HUDEP-2 (cell line): ENCODE data around the gene HOMEZ.
"Not testable (repeated sequence)": the region's sequence is repeated elsewhere in the genome, so short reads cannot be mapped to it uniquely, and the experiment has no call there.

Experiments
- DNase-seq, 76 experiments: peaks; one replicate each; lab custom pipeline; 2025; ENCODE audit not compliant: unreplicated experiment in 76 of 76; lab: John Stamatoyannopoulos, UW

Gene HOMEZ

DNA sequence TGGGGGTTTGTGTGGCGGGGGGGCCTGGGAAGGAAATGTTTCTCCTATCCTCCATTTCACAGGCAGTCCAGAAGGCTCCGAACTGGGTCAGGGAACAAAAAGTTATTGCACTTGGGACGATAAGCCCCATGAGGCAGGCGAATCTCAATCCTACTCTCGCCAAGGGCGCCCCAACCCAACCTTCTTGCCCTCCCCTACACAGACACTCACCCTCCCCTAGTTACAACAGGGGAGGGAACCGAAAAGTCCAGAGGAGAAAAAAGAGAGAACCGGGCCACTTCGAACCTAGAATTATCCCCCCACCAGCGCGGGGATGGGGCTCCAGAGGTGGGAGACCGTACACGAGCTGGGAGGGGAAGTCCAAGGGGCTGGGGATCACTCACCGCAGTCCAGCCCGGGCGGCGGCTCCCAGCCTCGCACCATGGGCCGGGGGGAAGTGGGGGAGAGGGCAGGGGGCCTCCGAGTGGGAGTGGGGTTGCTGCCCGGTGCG lies 357 bp downstream of the HOMEZ start:
- DNase-seq = peak in 4 of 76 experiments; percentile 34 to 58 (median 36)

DNA sequence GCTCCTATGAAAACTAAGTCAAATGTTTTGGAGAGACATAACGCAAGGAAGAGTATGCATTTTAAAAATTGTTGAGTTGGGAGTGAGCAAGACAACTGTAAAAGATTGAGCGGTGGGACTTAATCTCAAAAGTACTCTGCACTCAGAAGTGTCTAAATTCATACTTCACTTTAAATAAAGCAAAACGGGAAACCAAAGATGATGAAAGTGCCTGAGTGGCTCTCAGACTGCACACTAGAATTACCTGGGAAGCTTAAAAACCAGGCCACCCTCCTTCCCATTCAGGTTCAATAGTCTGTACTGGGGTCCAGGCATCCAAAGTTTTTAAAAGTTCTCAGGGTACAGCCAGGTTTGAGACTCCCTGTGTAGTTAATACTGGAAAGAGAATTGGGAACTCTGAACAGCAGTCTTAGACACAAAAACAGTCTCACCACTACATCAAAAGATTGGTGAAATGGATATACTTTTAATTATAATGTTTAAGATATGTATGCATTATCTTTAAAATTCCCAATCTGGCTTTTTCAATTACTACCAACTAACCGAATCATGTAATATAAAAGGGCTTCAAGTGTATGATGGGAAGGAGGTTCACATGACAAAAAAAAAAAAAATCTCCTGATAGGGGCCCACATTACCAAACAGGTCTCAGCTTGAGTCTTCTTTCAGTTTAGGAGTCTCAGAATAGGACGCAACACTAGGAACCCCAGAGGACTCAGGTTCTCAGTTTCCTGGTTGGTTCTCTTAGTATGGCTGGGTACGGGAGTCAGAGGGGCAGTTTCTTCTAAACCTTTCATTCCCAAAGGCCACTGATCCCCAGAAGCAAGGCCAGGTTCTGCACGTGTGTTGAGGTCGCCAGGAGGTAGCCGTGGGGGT lies 1.0 kb downstream of the HOMEZ start:
- peak in 1 of 76 experiments; percentile 8 for DNase-seq

DNA sequence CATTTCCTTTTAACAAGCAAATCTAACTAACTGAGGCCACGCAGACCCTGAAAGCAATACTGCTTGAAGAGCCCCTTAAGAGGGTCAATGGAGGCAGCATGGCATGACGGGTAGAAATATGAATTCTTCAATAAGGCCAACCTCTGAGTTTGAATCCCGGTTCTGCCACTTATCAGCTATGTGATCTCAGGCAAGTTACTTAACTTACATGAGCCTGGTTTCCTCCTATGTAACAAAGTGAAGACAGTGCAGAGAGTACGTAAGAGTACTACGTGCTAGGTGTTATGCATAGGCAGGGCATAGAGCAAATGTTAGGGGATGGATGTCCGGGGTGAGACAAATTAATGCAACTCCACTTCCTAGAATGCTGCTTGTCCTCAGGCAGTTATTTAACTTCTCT lies 4.7 kb downstream of the HOMEZ start:
- DNase-seq = no peak

DNA sequence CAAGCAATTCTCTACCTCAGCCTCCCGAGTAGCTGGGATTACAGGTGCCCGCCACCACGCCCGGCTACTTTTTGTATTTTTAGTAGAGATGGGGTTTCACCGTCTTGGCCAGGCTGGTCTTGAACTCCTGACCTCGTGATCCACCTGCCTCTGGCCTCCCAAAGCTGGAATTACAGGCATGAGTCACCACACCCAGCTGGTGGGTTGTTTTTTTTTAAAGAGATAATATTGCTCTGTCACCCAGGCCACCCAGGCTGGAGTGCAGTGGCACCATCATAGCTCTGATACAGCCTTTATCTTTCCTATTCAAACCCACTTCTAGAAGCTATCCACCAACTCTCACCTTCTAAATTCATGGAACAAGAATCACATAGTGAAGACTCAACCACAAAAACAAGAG lies 8.0 kb downstream of the HOMEZ start:
- peak in 7 of 76 experiments; percentile 2 to 38 (median 18) for DNase-seq

DNA sequence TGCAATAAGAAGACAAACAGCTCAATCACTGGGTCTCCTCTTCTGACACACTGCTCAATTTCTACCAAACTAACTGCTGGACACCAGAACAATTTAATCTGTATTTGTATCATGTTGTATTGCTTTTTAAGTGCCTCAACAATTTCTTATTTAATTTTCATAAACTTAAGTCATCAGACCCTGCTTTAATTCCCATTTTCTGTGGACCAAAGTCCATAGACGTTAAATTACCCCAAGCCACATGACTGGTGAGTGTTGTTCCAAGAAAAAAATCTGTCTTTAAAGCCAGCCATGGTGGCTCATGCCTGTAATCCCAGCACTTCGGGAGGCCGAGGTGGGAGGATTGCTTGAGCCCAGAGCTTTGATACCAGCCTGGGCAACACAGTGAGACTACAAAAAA lies 8.7 kb downstream of the HOMEZ start:
- no peak for DNase-seq

DNA sequence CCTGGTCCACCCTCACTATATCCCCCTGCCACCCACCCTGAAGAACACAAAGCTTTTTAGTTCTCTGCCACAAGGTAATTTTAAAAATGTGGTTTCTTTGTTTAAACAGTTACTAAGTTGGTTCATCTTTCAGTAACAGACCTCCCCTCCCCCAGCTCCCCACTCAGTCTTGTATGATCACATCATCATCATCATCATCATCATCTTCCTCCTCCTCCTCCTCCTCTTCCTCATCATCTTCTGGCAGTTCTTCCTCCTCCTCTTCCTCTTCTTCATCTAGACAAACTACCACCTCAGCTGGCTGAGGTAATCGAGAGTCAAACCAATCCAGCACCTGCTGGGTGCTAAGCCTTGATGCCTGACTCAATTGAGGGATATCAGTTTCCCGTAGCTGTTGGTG lies 10.5 kb downstream of the HOMEZ start:
- DNase-seq = no peak

DNA sequence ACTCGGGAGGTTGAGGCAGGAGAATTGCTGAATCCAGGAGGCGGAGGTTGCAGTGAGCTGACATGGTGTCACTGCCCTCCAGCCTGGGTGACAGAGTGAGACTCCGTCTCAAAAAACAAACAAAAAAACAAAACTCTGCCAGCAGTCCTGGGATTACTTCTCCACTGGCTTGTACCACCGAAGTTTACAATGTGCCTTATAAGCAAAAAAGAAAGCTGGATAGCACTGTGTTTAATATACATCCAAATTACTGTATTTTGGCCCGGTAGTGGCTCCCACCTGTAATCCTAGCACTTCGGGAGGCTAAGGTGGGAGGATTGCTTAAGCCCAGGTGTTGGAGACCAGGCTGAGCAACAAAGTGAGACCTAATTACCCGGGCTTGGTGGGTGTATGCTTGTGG lies 16.7 kb downstream of the HOMEZ start:
- DNase-seq = no peak

DNA sequence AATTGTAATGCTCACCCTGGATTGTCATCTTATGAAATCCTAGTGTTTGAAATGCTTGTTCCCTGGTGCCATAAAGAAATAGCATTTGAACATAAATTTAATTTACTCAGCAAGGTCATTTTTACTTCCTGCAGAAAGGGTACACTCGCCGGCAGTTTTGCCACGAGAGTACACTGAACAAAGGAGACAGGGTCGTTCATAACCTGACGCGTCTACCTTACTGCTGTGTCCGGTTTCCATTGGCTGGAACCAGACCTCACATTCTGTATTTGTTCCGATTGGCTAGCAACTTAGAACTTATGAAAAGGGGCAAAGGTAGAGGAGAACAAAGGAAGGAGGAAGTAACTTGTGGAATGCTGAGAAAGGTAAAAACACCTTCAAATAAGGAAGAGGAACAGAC lies 25.1 kb downstream of the HOMEZ start:
- DNase-seq = not testable (repeated sequence)

DNA sequence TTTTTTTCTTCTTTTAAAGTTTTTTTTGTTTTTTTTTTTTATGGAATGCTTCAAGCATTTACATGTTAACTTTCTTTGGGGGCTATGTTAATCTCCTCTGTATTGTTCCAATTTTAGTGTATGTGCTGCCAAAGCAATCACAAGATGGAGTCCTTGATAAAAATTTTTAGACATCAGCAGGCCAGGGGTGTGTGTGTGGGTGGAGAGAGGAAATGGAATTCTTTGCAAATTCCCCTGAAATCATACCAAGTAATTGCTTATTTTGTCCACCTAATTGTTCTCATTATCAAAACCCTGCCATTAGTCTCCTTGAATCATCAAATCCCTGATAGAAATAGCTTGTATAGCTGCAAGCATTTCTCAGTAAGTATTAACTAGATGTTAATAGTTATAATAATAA lies 26.5 kb downstream of the HOMEZ start:
- no peak for DNase-seq

DNA sequence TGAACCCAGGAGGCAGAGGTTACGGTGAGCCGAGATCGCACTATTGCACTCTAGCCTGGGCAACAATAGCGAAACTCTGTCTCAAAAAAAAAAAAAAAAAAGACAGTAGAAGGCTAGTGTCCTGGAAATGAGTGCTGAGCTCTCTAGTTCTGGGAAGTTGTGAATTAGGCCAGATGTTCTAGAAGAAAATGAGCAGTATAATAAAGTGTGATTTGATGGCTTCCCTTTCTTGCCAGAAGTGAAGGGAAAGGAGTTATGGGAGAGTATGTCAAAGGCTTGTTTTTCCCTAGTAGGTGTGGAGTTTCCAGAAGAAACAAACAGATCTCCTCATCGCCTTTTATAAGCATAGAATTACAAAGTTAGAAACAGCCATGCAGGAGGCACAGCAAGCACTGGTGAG lies 27.7 kb downstream of the HOMEZ start:
- no peak for DNase-seq

DNA sequence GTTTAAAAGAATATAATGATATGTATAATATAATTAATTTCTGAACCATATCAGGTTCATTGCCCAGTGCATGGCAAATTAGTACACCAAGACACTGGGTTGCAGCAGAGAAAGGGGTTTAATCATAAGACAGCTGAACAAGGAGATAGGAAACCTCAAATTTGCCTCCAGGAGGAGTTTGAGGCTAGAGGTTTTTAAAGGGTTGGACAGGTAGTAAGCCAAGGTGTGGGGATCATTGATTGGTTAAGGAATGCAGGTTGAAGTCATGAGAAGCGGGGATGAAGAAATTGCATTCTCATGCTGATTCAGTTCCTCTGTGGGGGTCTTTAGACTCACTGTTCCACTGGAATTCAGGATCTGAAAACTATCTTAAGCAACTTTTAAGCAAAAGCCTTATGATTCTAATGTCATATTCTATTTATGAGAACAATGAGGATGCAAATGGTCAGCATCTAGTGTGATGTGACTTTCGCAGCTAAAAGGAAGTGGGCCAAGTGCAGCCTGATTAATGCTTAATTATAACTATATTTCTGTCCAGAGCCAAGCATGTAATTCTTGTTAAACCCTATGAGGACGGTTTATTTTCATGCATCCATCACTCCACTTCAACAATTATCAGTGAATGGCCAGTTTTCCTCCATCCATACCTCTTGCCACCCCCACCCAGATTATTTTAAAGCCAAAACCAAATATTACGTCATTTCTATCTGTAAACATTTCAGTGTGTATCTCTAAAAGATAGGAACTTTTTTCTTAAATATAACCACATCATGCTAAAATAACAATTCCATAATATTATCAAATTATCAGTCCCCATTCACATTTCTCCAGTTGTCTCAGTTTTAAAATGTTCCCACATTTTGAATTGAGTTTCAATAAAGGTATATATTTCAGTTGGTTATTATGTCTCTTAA lies 33.3 kb downstream of the HOMEZ start:
- no peak for DNase-seq

DNA sequence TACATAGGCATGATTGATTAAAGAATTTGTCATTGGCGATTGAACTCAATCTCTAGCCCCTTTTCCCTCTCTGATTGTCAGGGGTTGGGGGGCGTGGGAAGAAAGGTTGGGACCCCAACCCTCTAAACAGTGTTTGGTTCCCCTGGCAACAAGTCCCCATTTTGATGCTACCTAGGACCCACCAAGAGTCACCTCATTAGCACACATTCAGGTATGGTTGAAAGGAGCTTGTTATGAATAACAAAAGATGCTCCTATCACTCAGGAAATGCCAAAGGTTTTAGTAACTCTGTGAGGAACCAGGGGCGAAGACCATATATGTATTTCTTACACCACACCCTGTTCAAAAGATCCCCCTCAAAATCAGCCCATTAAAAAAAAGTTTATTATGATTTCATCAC lies 33.9 kb downstream of the HOMEZ start:
- no peak for DNase-seq

DNA sequence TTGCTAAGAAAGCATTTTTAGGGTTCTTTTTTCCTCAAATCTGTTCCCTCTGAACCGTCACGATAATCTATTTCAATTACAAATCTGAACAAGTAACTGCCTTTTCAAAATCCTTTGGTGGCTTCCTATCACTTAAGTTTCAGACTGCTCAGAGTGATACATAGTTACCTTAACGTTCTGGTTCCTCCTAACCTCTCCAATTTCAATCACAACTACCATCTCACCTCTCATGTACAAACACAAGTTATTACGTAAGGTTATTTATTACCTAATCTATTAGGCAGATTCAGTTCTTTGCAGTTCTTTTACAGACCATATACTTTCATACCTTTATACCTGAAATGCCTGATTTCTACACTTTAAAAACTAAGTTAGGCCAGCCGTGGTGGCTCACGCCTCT lies 36.1 kb downstream of the HOMEZ start:
- no peak for DNase-seq

DNA sequence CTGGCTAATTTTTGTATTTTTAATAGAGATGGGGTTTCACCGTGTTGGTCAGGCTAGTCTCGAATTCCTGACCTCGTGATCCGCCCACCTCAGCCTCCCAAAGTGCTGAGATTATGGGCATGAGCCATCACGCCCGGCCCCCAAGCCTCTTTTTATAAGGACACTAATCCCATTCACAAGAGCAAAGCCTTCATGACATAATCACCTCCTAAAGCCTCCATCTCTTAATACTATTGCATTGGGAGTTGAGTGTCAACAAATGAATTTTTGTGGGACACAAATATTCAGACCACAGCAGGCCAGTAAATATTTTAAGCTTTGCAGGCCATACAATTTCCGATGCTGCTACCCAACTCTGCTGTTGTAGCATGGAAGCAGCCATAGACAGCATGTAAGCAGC lies 37.3 kb downstream of the HOMEZ start:
- DNase-seq = no peak

DNA sequence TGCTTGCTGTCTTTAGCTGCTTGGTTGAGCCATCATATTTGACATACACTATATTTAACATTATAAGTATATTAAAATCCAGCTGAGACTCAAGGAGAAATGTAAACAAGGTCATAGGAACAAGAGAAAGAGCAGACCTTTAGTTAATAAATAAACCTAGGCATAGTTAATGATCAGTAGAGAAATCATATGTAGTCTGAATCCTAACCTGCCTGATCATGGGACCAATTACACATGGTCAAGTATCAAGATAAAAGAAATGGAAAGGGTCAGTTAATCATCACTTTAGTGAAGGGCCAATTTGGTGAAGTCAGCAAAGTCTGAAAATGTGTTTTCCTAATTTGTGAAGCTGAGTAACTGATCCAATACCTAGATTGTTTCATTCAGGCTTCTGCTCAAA lies 40.6 kb downstream of the HOMEZ start:
- no peak for DNase-seq

DNA sequence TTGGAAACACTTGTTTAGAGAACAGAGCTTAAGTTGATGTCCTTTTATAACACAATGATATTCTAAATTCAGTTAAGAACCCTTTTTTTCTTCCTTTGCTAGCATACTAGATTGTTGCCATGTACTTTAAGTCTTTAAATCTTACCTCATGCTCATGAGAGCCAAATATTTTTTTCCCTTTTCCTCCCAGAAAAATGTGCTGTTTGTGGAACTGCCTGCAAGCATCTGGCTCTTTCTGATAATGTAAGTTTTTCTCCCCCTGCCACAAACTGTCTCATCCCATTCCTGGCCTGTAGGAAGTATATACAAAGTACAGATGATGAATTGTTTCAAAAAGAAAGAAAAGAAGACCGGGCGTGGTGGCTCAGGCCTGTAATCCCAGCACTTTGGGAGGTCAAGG lies 42.9 kb downstream of the HOMEZ start:
- DNase-seq = no peak

DNA sequence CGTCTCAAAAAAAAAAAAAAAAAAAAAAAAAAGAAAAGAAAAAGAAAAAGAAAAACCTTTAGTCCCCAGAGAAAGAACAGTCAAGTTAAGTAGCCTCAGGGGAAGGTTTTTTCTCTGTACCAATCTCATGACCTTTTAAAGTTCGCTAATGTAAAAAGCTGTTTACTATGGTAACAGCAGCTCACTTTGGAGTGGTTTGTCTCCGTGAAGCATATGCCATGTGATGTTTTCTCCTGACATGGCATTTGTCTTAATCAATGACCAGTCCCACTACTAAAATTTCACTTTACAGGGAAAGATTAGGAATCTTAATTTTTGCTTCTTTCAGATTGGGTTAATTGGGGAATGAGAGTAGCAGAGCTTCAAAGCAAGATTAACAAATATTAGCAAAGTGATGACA lies 43.9 kb downstream of the HOMEZ start:
- DNase-seq = no peak

DNA sequence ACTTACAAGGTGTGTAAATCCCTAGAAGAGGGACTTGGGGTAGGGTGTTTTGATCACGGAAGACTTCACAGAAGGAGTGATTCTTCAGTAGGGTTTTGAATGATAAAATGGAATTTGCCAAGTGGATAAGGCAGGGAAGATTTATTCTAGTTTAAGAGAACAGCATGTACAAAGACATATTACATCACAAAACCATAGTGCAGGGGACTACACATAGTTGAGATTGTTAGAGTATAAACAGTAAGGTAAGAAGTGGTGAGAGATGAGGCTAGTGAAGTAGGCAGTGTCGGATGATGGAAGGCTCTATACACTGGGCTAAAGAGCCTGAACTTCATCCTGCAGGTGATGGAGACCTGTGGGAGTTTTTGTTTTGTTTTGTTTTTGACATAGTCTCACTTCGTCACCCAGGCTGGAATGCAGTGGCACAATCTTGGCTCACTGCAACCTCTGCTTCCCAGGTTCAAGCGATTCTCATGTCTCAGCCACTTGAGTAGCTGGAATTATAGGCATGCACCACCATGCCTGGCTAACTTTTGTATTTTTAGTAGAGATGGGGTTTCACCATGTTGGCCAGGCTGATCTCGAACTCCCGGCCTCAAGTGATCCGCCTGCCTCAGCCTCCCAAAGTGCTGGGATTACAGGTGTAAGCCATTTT lies 44.7 kb downstream of the HOMEZ start:
- DNase-seq = not testable (repeated sequence)

DNA sequence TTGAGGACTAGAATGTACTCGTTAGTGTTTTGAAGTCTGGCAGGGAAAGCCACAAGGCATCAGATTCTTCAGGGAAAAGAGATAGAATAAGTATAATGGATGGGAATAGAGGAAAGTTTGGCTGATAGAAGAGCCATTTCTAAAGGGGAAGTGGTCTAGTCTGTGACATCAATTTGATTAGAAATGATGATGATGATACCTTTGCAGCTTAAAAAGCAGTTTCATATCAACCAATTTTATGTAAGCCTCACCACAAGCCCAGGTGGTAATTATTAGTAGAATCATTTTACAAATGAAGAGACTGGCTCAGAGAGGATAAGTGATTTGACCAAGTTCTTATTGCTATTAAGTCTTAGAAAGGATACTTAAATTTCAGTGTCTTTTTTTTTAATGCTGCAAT lies 45.3 kb downstream of the HOMEZ start:
- no peak for DNase-seq

DNA sequence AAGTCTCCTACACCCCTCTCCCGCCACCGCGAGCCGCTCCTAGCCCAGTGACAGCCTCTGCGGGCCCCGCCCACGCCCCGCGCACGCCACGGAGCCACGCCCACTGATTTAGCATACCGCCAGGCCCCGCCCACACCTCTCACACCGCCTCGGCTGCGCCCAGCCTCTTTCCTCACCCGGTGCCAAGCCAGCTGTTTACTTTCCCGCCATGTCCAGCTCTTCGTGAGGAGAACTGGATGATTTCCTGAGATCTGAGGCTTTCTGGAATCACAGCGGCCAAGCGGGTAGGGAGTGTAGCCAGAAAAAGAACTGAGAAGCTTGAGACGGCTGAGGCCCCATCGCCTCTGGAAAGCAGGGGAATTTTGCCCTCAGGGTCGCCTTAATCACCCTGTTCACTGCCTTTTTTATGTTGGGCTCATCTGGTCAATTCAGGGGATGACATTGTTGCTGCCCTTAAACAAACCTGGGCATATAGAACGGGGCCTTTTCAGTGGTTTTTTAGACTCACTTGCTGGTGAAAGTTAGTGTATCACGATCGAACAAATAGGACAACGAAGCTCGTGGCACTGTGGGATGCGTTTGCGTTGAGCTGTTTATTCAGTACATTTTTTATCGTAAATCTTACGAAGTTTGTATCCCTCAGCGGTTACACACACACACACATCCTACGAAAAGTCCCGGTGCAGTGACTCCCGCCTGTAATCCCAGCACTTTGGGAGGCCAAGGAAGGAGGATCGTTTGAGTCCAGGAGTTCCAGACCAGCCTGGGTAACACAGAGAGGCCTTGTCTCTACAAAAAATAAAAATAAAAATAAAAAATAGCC lies 47.9 kb downstream of the HOMEZ start, which contains the start of gene RNF212B:
Gene RNF212B, plus strand, starts transcription at position 165 of the 823 bp plus-strand sequence. CDS start 2,410 bp downstream, outside the sequence.
- peak in 75 of 76 experiments; percentile 12 to 93 (median 82) for DNase-seq
